K562 (cell line): ENCODE results near the gene CAPN10. TPM values are rescaled to one million over a fixed set of nuclear protein-coding genes. Genes with fewer than 3 reads are reported as not detected.
A peak's percentile ranks its signal among the peaks of the same experiment; 100 is the strongest.

Experiments used
- CBX1 ChIP-seq: sonication (generic); IDR thresholded peaks from 2 replicates; pipeline ENCODE4 v1.6.1; 2016; ENCODE audit warnings: antibody characterized with exemption, low read depth, mild to moderate bottlenecking
- ETV1 ChIP-seq: fragments of 450-650 bp; conservative IDR thresholded peaks from 2 replicates; pipeline ENCODE4 v1.6.1; 2016; ENCODE audit warnings: missing genetic modification characterization, control low read depth, low read depth, missing compliant biosample characterization
- FOXJ2 ChIP-seq: fragments of 200-800 bp; sonication (Bioruptor generic); IDR thresholded peaks from 2 replicates; pipeline ENCODE4 v1.6.1; 2016; ENCODE audit warnings: missing genetic modification characterization, missing compliant biosample characterization
- ID3 ChIP-seq, 2 experiments: fragments of 250-450 bp in 1 of 2; fragments of 450-650 bp in 1 of 2; sonication (Bioruptor Pico) in 1 of 2; IDR thresholded peaks; 2 replicates each; pipeline versions ENCODE4 v1.6.1 to v1.8.0; 2016 to 2021; ENCODE audit warnings: mild to moderate bottlenecking in 2 of 2, moderate library complexity in 2 of 2, missing compliant biosample characterization in 1 of 2, missing genetic modification characterization in 1 of 2
- KHSRP ChIP-seq: fragments of 450-650 bp; IDR thresholded peaks from 2 replicates; pipeline ENCODE4 v1.6.1; 2017
- LCOR ChIP-seq: sonication (generic); formaldehyde crosslinking; IDR thresholded peaks from 2 replicates; pipeline ENCODE4 v1.8.0; 2022; ENCODE audit warnings: mild to moderate bottlenecking, missing genetic modification reagents
- MYC ChIP-seq, 2 experiments: fragments of 250-450 bp in 1 of 2; sonication (Bioruptor Pico) in 1 of 2; IDR thresholded peaks; 2 replicates each; pipeline versions ENCODE4 v1.5.1 to v1.6.1; 2012 to 2021; ENCODE audit warnings: low read depth in 2 of 2, borderline replicate concordance in 1 of 2, improper control_type of control experiment in 1 of 2, low read length in 1 of 2, mild to moderate bottlenecking in 1 of 2, moderate library complexity in 1 of 2
- NFE2L1 ChIP-seq: fragments of 450-650 bp; IDR thresholded peaks from 2 replicates; pipeline ENCODE4 v1.6.1; 2016; ENCODE audit warnings: missing genetic modification characterization, low read depth, mild to moderate bottlenecking, missing compliant biosample characterization, moderate library complexity, borderline replicate concordance
- PHF21A ChIP-seq: fragments of 450-650 bp; IDR thresholded peaks from 2 replicates; pipeline ENCODE4 v1.6.1; 2017; ENCODE audit warnings: low read depth, borderline replicate concordance
- SIRT6 ChIP-seq: IDR thresholded peaks from one replicate; pipeline ENCODE4 v1.6.1; 2012; ENCODE audit warnings: low read depth, mild to moderate bottlenecking, control low read depth, inconsistent platforms, low read length, moderate library complexity
- SMC3 ChIP-seq: conservative IDR thresholded peaks from 2 replicates; pipeline ENCODE4 v1.6.1; 2011; ENCODE audit warnings: low read depth, low read length, improper control_type of control experiment; ENCODE audit not compliant: insufficient read depth
- TCF15 ChIP-seq: fragments of 250-450 bp; sonication (Bioruptor Pico); IDR thresholded peaks from 2 replicates; pipeline ENCODE4 v1.8.0; 2022; ENCODE audit warnings: moderate library complexity, mild to moderate bottlenecking, inconsistent platforms
- XRCC4 ChIP-seq: IDR thresholded peaks from one replicate; pipeline ENCODE4 v1.6.1; 2011; ENCODE audit not compliant: insufficient read depth, insufficient read length; ENCODE audit errors: extremely low read depth
- ZBTB7A ChIP-seq: IDR thresholded peaks from 2 replicates; pipeline ENCODE4 v1.6.1; 2011; ENCODE audit warnings: low read depth, mild to moderate bottlenecking, low read length, moderate library complexity, borderline replicate concordance; ENCODE audit not compliant: control insufficient read depth
- ZNF436 ChIP-seq: fragments of 250-450, 450-650 bp; sonication (Bioruptor Pico); formaldehyde crosslinking; IDR thresholded peaks from 2 replicates; pipeline ENCODE4 v1.7.0; 2020; ENCODE audit warnings: mild to moderate bottlenecking
- ZNF780A ChIP-seq: fragments of 250-450 bp; sonication (Bioruptor Pico); IDR thresholded peaks from 2 replicates; pipeline ENCODE4 v1.5.0; 2021; ENCODE audit warnings: mild to moderate bottlenecking
- ZNF830 ChIP-seq: fragments of 250-450 bp; sonication (Bioruptor Pico); IDR thresholded peaks from 2 replicates; pipeline ENCODE4 v1.5.0; 2021; ENCODE audit warnings: mild to moderate bottlenecking
- polyA plus RNA-seq, 8 experiments: library from polyadenylated mRNA; depleted of rRNA in 4 of 8; stranded (reverse) in 5 of 8; unstranded in 3 of 8; fragments of >200 nt; fragmentation: Nextera tagmentation in 2 of 8; fragmentation: Illumina TruSeq in 1 of 8; extraction: Ambion mirVana in 2 of 8; extraction: Trizol in 1 of 8; gene quantifications; 2 replicates each; pipeline versions ENCODE4 v1.2.1 to v1.2.3, GENCODE V29; 2011 to 2014; ENCODE audit warnings: inconsistent platforms in 1 of 8, missing spikeins in 1 of 8
- total RNA-seq, 7 experiments: library from RNA; depleted of rRNA in 6 of 7; stranded (reverse); fragments of >200 nt in 6 of 7; fragmentation: Illumina TruSeq in 2 of 7; extraction: Trizol in 2 of 7; gene quantifications; 2 replicates each; pipeline versions ENCODE4 v1.2.1 to v1.2.3, GENCODE V29; 2011 to 2021; ENCODE audit warnings: low replicate concordance in 1 of 7
- TF ChIP-seq, protein P1 (sequence below): sonication (generic); formaldehyde crosslinking; IDR thresholded peaks from 2 replicates; pipeline ENCODE4 v1.8.0; 2023; ENCODE audit warnings: mild to moderate bottlenecking, missing genetic modification reagents
- TF ChIP-seq, protein P2 (sequence below), 2 experiments: fragments of 450-650 bp in 1 of 2; sonication (generic) in 1 of 2; formaldehyde crosslinking in 1 of 2; IDR thresholded peaks in 1 of 2; conservative IDR thresholded peaks in 1 of 2; 2 replicates each; pipeline versions ENCODE4 v1.6.1 to v1.8.1; 2016 to 2023; ENCODE audit warnings: mild to moderate bottlenecking in 2 of 2, moderate library complexity in 2 of 2, inconsistent platforms in 1 of 2, missing genetic modification reagents in 1 of 2

The CAPN10 gene
- total and polyA plus RNA-seq, 9 of the 15 experiments (the other 6 are each of a cell fraction or from before 2014, with no cell fraction given): 0.08 to 26.1 (median 8.4) TPM

DNA sequence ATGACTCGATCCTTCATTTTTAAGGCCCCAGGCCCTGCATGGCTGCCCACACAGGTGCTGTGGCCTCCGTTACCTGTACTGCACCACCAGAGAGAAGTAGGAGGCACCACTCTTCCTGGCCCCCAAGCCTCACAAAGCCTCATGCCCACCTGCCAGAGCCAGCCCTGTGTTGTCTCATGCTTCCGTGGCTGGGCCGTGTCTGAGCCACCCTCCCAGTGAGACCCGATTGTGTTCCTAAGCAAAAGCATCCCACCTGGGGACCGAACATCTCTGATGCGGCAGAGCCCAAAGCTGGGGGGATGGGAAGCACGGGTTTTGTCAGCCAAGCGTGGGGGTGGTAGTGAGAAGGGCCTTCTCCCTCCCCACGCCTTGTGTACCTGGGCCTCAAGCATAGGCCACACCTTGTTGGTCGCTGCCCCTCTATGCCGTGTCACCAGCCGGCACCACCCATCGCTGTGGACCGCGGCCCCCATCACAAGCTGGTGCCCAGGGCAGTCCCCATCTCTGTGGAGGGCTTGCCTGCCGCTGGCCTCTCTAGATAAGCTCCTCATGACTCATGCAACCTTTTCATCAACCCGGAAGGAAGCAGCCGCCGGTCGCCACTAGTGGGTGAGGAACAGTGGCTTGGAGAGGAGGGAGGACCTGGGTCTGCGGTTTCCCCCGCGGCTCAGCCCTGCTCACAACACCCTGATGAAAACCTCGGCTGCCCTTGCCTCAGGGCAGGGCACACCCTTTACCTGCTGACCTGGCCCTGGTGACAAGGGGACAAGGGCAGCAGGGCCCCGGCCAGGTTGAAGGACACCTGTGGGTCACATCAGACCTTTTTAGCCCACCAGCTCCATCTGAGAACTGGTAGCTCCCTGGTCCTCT is 21.0 kb upstream of the CAPN10 start (continued):
- TF ChIP-seq TCF15 (CRISPR knock-in tag): no peak
- TF ChIP-seq, protein P1, sequence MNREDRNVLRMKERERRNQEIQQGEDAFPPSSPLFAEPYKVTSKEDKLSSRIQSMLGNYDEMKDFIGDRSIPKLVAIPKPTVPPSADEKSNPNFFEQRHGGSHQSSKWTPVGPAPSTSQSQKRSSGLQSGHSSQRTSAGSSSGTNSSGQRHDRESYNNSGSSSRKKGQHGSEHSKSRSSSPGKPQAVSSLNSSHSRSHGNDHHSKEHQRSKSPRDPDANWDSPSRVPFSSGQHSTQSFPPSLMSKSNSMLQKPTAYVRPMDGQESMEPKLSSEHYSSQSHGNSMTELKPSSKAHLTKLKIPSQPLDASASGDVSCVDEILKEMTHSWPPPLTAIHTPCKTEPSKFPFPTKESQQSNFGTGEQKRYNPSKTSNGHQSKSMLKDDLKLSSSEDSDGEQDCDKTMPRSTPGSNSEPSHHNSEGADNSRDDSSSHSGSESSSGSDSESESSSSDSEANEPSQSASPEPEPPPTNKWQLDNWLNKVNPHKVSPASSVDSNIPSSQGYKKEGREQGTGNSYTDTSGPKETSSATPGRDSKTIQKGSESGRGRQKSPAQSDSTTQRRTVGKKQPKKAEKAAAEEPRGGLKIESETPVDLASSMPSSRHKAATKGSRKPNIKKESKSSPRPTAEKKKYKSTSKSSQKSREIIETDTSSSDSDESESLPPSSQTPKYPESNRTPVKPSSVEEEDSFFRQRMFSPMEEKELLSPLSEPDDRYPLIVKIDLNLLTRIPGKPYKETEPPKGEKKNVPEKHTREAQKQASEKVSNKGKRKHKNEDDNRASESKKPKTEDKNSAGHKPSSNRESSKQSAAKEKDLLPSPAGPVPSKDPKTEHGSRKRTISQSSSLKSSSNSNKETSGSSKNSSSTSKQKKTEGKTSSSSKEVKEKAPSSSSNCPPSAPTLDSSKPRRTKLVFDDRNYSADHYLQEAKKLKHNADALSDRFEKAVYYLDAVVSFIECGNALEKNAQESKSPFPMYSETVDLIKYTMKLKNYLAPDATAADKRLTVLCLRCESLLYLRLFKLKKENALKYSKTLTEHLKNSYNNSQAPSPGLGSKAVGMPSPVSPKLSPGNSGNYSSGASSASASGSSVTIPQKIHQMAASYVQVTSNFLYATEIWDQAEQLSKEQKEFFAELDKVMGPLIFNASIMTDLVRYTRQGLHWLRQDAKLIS (CRISPR knock-in tag): peak; percentile 31; the same call in 1 of the 2 replicates
- TF ChIP-seq NFE2L1: no peak
- TF ChIP-seq KHSRP: no peak
- no peak for TF ChIP-seq XRCC4
- TF ChIP-seq SMC3: no peak
- no peak for TF ChIP-seq ZNF436 (CRISPR knock-in tag)
- 0 out of 2 replicates have a peak, but pooled peaks have one; percentile 31 for TF ChIP-seq ZBTB7A
- TF ChIP-seq ID3 (CRISPR knock-in tag; IDR thresholded peaks at IDR 0.05): no peak
- TF ChIP-seq ID3 (tag; IDR thresholded peaks at IDR 0.05): peak; percentile 77
- TF ChIP-seq FOXJ2: no peak
- TF ChIP-seq, protein P2, sequence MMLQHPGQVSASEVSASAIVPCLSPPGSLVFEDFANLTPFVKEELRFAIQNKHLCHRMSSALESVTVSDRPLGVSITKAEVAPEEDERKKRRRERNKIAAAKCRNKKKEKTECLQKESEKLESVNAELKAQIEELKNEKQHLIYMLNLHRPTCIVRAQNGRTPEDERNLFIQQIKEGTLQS (IDR thresholded peaks at IDR 0.05): peak; percentile 96
- TF ChIP-seq, protein P2 (CRISPR knock-in tag; conservative IDR thresholded peaks at IDR 0.05): peak; percentile 94
- TF ChIP-seq PHF21A: no peak
- no peak for TF ChIP-seq ZNF830 (CRISPR knock-in tag)
- TF ChIP-seq CBX1: peak; percentile 20; the same call in 1 of the 2 replicates
- TF ChIP-seq MYC (IDR thresholded peaks at IDR 0.05; ENCODE audit: low read depth, low read length): peak; percentile 65
- TF ChIP-seq MYC (CRISPR knock-in tag; IDR thresholded peaks at IDR 0.05; ENCODE audit: borderline replicate concordance, low read depth): peak; percentile 58; the same call in 1 of the 2 replicates
- no peak for TF ChIP-seq ZNF780A
- TF ChIP-seq LCOR (CRISPR knock-in tag): peak; percentile 34
- TF ChIP-seq SIRT6: no peak
- peak; percentile 88 for TF ChIP-seq ETV1 (tag)
